Stimulated activated CD8-positive, alpha-beta memory T cell treated with anti-CD3 and anti-CD28 coated beads, Interleukin-2, amount 100 ng/mL, for 1 hour (primary cell): ENCODE data around the gene C5orf22.
"Not testable (repeated sequence)": the region's sequence is repeated elsewhere in the genome, so short reads cannot be mapped to it uniquely, and the experiment has no call there.

Experiments used
- DNase-seq, 2 donors: peaks; one replicate each; pipeline ENCODE4 v3.0.0-alpha.2; 2020; ENCODE audit warnings: low read depth in 2 of 2

The C5orf22 gene

GRCh38 chr5:31531888-31532547 lies at the start of gene C5orf22, which contains the start of gene DROSHA:
Gene C5orf22, plus strand, starts transcription at chr5:31532301. Its CDS starts 92 bp downstream, at chr5:31532393.
Gene DROSHA, minus strand, starts transcription at chr5:31532093. Its CDS starts 3,034 bp downstream, at chr5:31529059.
- peak; percentile 81 for DNase-seq

GRCh38 chr5:31485376-31486207 lies 46.5 kb upstream of the C5orf22 start:
- no peak for DNase-seq

DNA sequence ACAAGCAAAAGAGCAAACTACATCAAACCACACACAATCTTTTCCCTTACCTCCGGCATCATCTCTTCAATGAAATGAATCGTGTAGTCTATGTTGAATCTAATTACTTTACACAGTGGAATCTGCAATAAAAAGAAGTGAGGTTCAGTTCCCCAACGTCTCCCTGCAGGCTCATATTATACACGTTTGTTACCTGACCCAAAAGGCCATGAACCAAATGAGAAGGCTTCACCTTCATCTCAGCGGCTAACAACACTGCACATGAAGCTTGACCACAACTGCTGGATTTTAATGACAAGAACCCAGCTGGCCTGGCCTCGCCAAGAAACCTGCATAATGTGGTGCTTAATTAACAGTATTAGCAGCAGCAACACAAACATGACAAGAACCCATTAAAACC lies 45.7 kb upstream of the C5orf22 start:
- DNase-seq: no peak

DNA sequence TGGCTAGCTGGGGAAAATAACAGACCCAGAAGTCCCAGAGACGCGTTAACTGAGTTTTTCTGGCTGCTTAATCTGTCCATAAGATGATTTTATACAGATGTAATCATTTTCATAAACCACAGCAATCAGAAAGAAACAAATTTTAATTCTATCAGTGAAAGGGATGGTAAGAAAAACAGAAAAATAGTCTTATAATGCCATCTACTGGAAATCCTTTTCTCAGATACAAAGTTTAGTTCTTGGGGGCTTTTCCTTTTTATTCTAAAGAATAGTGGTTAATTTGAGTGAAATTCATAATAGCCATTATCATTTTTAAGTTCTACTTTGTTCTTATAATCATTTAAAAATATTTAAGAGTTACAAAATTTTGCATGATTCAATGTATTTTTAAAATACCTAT lies 44.6 kb upstream of the C5orf22 start:
- DNase-seq: no peak

- DNase-seq: no peak
Measured at GRCh38 chr5:31492869-31493268, 39.2 kb upstream of the C5orf22 start.

GRCh38 chr5:31495336-31495735 lies 36.8 kb upstream of the C5orf22 start:
- no peak for DNase-seq

- no peak for DNase-seq
Measured at GRCh38 chr5:31496301-31496700, 35.8 kb upstream of the C5orf22 start.

GRCh38 chr5:31496891-31497290 lies 35.2 kb upstream of the C5orf22 start:
- DNase-seq: no peak

- DNase-seq: no peak
Measured at GRCh38 chr5:31500256-31500655, 31.8 kb upstream of the C5orf22 start.

DNA sequence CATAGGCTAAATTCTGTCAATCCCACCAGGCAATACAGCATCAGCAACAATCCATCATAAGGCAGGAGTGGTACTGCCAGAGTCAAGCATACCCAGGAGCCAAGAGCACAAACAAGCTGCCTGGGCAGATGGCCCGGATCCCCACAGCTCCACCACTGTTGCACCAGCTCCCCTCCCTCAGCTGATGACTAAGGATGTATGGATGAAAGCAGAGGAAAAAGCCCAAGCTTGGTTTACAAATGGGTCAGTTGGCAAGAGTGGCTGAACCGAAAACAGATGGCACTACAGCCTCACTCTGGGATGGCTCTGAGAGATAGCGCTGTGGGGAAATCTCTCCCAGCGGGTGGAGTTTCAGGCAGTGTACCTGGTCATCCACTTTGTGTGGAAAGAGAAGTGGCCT lies 29.6 kb upstream of the C5orf22 start:
- DNase-seq: no peak

- DNase-seq: no peak
Measured at GRCh38 chr5:31504529-31504928, 27.6 kb upstream of the C5orf22 start.

GRCh38 chr5:31511305-31511704 lies 20.8 kb upstream of the C5orf22 start:
- no peak for DNase-seq

DNA sequence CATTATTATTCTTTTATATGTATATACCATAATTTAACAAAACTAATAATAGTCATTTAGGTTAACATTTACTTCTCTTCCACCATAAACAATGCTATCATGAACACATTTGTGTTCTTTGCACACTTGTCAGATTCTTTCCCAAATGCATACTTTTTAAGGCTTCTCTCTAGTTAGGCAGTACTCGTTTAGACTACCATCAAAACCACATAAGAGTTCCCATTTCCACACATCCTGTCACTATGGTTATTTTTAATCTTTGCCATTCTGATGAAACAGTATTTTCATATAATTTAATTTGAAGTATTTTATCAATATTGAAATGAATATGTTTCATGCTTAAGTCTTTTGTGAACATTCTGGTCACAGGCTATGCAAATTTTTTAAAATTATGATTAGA lies 15.3 kb upstream of the C5orf22 start:
- DNase-seq: no peak

GRCh38 chr5:31523041-31523440 lies 9.1 kb upstream of the C5orf22 start:
- DNase-seq: no peak

GRCh38 chr5:31530541-31531265 lies 1.4 kb upstream of the C5orf22 start:
- no peak for DNase-seq

DNA sequence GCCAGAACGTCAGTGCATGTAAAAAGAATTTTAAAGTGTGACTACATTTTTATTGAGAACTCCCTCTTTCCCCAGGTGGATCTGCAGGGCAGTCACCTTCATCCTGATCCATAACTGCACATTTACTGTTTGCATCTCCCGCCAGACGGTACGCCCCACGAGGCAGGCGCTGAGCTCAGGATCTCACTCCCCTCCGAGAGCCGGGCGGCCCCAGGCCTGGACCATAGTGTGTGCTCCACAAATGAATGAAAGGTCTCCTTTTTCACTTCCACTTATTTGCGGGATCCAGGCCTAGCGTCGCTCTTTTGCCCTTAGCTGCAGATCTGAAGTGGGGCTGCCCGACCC lies 586 bp upstream of the C5orf22 start:
- DNase-seq: no peak

DNA sequence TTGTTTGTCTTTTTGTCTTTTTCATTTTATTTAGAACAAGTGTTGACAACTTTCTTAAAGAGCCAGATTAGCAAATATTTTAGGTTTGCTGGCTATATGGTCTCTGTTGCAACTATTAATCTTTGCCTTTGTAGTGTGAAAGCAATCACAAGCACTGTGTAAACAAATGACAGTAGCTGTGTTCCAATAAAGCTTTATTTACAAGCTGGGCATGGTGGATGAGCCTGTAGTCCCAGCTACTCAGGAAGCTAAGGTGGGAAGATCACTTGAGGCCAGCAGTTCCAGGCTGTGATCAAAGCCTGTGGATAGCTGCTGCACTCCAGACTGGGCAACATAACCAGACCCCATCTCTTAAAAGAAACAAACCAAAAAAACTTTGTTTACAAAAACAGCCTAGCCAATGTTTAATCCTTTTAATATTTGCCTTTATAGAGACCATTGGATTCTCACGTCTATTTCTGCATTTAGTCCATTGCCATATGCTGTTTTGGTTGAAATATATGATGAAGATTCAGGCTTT lies 2.5 kb downstream of the C5orf22 start:
- DNase-seq: no peak

- DNase-seq: no peak
Measured at GRCh38 chr5:31536873-31537272, 4.8 kb downstream of the C5orf22 start.

DNA sequence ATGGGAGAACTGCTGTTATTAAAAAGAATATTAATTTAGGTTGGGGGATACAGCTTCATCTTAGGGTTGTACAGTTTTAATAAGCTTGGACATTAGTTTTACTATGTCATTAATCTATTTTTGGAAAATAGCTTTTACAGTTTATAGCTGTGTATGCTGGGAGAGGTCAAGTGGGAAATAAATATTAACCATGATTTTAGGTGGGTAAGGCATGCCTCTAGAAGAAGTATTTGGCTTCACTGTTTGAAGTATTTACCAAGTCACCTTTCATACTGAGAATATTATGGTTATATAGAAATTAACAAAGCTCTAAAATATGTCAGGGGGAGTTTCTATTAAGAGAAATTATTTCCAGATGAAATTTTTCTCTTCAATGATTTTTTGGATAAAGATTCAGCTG lies 5.2 kb downstream of the C5orf22 start:
- no peak for DNase-seq

DNA sequence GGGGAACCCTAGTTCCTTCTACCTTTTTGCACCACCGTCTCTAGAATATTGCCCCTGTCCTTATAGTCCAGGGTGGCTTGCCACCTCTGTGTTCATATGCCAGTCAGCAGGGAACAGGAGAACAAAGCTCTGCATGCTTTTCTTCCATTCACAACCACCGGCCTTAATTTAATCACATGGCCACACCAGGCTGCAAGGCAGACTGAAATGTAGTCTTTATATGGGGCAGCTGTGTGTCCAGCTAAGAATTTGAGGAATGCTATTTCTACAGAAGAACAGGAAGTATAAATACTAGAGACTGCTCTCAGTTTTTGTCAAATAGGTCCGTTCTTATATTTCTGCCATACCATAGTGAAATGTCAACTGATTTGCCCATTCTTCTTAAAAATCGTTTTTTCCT lies 5.8 kb downstream of the C5orf22 start:
- DNase-seq: no peak

DNA sequence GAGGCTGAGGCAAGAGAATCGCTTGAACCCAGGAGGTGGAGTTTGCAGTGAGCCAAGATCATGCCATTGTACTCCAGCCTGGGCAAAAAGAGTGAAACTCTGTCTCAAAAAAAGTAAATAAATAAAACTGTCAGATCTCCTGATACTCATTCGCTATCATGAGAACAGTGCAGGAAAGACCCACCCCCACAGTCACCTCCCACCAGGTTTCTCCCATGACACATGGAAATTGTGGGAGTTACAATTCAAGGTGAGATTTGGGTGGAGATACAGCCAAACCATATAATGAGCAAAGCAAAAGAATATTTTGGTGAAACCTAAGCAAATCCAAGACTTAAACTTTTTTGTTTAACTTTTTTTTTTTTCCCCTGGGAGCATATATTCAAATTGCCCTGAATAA lies 17.0 kb downstream of the C5orf22 start:
- not testable (repeated sequence) for DNase-seq

- DNase-seq: no peak
Measured at GRCh38 chr5:31551878-31552277, 19.8 kb downstream of the C5orf22 start.
